OCI-LY3 (cell line): ENCODE results near the gene C11orf71.

ENCODE experiments used
- H2AFZ ChIP-seq: fragments of 200-600, 300-600 bp; shearing (Covaris generic); 2 replicates; pipeline ENCODE4 v1.6.0; 2014; ENCODE audit warnings: antibody characterized with exemption, low read depth, low read length
- H3K27ac ChIP-seq: fragments of 200-600, 300-600 bp; sonication (generic); 2 replicates; pipeline ENCODE4 v1.5.1; 2014; ENCODE audit warnings: mild to moderate bottlenecking, low read length, moderate library complexity, mixed read lengths
- H3K27me3 ChIP-seq: fragments of 200-600, 300-600 bp; sonication (generic); 2 replicates; pipeline ENCODE4 v1.6.1; 2014; ENCODE audit warnings: low read depth, low read length, mixed read lengths
- H3K36me3 ChIP-seq: fragments of 200-600, 300-600 bp; sonication (generic); replicated peaks from 2 replicates; pipeline ENCODE3; 2014; ENCODE audit warnings: low read depth, low read length, mixed read lengths
- H3K4me1 ChIP-seq: fragments of 300-600, 200-600 bp; sonication (generic); 2 replicates; pipeline ENCODE4 v1.6.1; 2014; ENCODE audit warnings: low read length, mixed read lengths
- H3K4me2 ChIP-seq: fragments of 200-600, 300-600 bp; sonication (generic); 2 replicates; pipeline ENCODE4 v1.6.1; 2014; ENCODE audit warnings: low read length, mixed read lengths
- H3K4me3 ChIP-seq: fragments of 300-600, 200-600 bp; sonication (generic); 2 replicates; pipeline ENCODE4 v1.5.1; 2014; ENCODE audit warnings: antibody characterized with exemption, mild to moderate bottlenecking, low read length, moderate library complexity
- H3K79me2 ChIP-seq: fragments of 300-600, 200-600 bp; shearing (Covaris generic); 2 replicates; pipeline ENCODE4 v1.6.1; 2014; ENCODE audit warnings: mild to moderate bottlenecking, low read length, mixed read lengths
- H3K9ac ChIP-seq: fragments of 300-600, 200-600 bp; shearing (Covaris generic); 2 replicates; pipeline ENCODE4 v1.6.0; 2014; ENCODE audit warnings: mild to moderate bottlenecking, low read length, moderate library complexity
- H3K9me3 ChIP-seq: fragments of 200-600, 300-600 bp; shearing (Covaris generic); 2 replicates; pipeline ENCODE4 v1.6.1; 2014; ENCODE audit warnings: low read length, mixed read lengths; ENCODE audit not compliant: insufficient read depth
- H4K20me1 ChIP-seq: fragments of 200-600, 300-600 bp; sonication (generic); 2 replicates; pipeline ENCODE4 v1.6.1; 2016; ENCODE audit warnings: low read length, mixed read lengths; ENCODE audit not compliant: insufficient read depth
- EZH2phosphoT487 ChIP-seq: fragments of 200-600 bp; shearing (Covaris generic); IDR thresholded peaks from 2 replicates; pipeline ENCODE4 v1.6.1; 2018; ENCODE audit warnings: antibody characterized with exemption, mixed run types, low read depth
- TF ChIP-seq, protein P1 (sequence below): fragments of 200-600, 300-600 bp; sonication (generic); IDR thresholded peaks from 2 replicates; pipeline ENCODE4 v1.5.1; 2014; ENCODE audit warnings: antibody characterized with exemption, low read length, low read depth

C11orf71 gene

DNA sequence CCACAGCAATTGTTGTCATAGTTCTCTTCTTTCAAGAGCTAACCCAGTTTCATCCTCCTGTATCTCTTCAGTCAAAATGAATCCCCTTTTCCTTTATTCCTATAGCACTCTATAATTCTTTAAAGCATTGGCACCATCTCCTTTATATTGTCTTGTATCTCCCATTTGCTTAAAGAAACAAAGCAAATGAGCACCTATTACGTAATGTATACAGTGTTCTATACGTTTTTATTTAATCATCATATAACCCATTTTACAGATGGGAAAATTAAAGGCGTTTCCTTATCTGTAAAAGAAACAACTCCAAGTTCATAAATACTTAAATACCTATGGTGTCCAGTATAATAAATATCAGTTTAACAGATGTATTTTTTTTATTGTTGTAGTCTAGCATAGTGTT, 32.6 kb upstream of the C11orf71 start:
- Histone ChIP-seq H2AFZ (no peak overlapping the region), H3K4me2 (no peak overlapping the region), H3K79me2 (no peaks in the 10 kb centered on the region), H4K20me1 (no peaks in the 10 kb centered on the region), H3K4me1 (no peaks in the 10 kb centered on the region), H3K36me3 (no peaks in the 10 kb centered on the region), H3K4me3 (no peak overlapping the region), H3K9ac (no peak overlapping the region), H3K27ac (no peak overlapping the region), H3K27me3 (no peaks in the 10 kb centered on the region), H3K9me3 (no peaks in the 10 kb centered on the region)
- TF ChIP-seq, protein P1, sequence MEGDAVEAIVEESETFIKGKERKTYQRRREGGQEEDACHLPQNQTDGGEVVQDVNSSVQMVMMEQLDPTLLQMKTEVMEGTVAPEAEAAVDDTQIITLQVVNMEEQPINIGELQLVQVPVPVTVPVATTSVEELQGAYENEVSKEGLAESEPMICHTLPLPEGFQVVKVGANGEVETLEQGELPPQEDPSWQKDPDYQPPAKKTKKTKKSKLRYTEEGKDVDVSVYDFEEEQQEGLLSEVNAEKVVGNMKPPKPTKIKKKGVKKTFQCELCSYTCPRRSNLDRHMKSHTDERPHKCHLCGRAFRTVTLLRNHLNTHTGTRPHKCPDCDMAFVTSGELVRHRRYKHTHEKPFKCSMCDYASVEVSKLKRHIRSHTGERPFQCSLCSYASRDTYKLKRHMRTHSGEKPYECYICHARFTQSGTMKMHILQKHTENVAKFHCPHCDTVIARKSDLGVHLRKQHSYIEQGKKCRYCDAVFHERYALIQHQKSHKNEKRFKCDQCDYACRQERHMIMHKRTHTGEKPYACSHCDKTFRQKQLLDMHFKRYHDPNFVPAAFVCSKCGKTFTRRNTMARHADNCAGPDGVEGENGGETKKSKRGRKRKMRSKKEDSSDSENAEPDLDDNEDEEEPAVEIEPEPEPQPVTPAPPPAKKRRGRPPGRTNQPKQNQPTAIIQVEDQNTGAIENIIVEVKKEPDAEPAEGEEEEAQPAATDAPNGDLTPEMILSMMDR = no peak
- no peak for TF ChIP-seq EZH2phosphoT487

DNA sequence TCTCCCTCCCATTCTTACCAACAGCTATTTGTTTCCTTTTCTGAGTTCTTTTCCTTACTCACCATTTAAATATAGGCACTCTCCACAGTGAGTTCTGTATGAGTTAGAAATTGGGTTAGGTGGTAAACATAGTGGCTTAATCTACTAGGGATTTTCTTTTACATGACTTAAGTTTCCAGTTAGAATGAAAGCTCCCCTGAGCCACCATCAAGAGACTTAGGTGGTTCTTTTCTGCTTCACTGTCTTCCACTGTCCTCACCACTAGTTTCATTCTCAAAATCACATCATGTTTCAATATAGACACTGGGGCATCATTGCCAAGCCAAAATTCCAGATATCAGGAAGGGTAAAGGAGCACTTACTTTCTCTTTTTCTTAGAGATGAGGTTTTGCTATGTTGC, 30.0 kb upstream of the C11orf71 start:
- TF ChIP-seq EZH2phosphoT487 = no peak
- TF ChIP-seq, protein P1 = no peak

DNA sequence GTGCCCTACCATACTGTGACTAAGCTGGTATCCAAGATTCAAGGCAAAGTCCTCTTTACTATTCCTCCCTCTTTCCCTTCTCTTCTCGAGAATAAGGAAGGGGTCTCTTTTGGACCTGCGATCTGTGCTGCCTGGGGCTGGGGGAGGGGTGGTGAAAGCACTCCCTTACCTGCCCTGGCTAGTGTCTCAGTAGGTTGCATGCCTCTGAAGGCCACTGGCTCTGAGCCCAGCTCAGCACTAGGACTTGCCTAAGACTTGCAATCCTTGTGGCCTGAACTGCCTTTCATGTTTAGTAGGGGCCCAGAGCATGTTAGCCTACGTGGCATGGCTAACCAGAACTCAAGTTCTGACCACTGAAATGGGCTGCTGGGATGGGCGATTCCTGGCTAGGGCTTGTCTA, 26.0 kb upstream of the C11orf71 start:
- Histone ChIP-seq H3K4me3 (no peak overlapping the region), H4K20me1 (no peaks in the 10 kb centered on the region), H3K27ac (no peak overlapping the region), H3K27me3 (no peaks in the 10 kb centered on the region), H3K36me3 (no peaks in the 10 kb centered on the region), H3K4me2 (no peak overlapping the region), H3K9me3 (no peaks in the 10 kb centered on the region), H3K9ac (no peak overlapping the region), H2AFZ (no peak overlapping the region), H3K79me2 (no peaks in the 10 kb centered on the region), H3K4me1 (0 out of 2 replicates have a peak, but pooled peaks cover 5% of the 10 kb centered on the region)
- TF ChIP-seq, protein P1 = no peak
- TF ChIP-seq EZH2phosphoT487 = no peak

More for the DNA sequence above, 30.0 kb upstream of the C11orf71 start:
- Histone ChIP-seq H3K4me1 (no peaks in the 10 kb centered on the region), H3K4me3 (no peak overlapping the region), H3K27ac (no peak overlapping the region), H3K9me3 (no peaks in the 10 kb centered on the region), H3K36me3 (no peaks in the 10 kb centered on the region), H3K27me3 (no peaks in the 10 kb centered on the region), H3K9ac (no peak overlapping the region), H3K79me2 (no peaks in the 10 kb centered on the region), H2AFZ (no peak overlapping the region), H3K4me2 (no peak overlapping the region), H4K20me1 (no peaks in the 10 kb centered on the region)

DNA sequence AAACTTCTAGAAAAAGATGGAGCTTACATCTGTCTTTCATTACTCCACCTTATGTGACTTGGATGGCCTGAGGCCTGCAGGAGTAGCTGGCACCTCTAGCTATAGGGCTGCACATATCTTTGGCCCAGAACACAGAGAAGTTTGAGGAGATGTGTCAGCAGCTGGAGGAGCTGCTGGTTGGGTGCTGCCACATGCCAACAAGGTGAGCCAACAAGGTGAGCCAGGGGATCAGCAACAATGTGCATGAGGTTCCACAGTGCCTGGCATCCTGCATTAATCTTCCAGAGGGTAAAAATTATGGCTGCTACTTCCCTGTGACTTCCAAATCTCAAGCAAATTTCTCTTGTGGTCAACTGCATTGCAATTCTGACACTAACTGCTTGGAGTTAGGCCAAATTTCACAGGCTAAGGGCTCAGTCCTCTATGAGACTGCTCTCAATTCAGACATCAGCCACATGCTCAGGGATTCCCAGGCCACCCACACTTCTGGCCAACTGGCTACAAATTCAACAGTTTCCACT, 16.2 kb upstream of the C11orf71 start:
- no peaks in the 10 kb centered on the region for H4K20me1 ChIP-seq
- no peaks in the 10 kb centered on the region for H3K27me3 ChIP-seq
- H3K9ac ChIP-seq = no peak overlapping the region
- H3K4me2 ChIP-seq = no peak overlapping the region
- no peaks in the 10 kb centered on the region for H3K4me1 ChIP-seq
- no peaks in the 10 kb centered on the region for H3K36me3 ChIP-seq
- TF ChIP-seq, protein P1 = no peak
- no peak for TF ChIP-seq EZH2phosphoT487
- H2AFZ ChIP-seq = no peak overlapping the region
- H3K4me3 ChIP-seq = no peak overlapping the region
- no peak overlapping the region for H3K27ac ChIP-seq
- H3K79me2 ChIP-seq = no peaks in the 10 kb centered on the region
- no peaks in the 10 kb centered on the region for H3K9me3 ChIP-seq
